Esophagus squamous epithelium (tissue), 5 donors: ENCODE data around the gene MICAL2. TPM values are rescaled to one million over a fixed set of nuclear protein-coding genes. Genes with fewer than 3 reads are reported as not detected.

Experiments
- DNase-seq: peaks from one replicate; lab custom pipeline; 2025; lab: John Stamatoyannopoulos, UW
- H3K27ac ChIP-seq, 4 donors: fragments of 200-600 bp; sonication (generic); one replicate each; pipeline ENCODE4 v1.5.1; 2016 to 2019; ENCODE audit warnings: mild to moderate bottlenecking in 1 of 4
- H3K27me3 ChIP-seq, 4 donors: fragments of 200-600 bp; sonication (generic); 1 replicate in 3 of 4; 2 replicates in 1 of 4; pipeline versions ENCODE4 v1.5.1 to v1.6.0; 2017 to 2021; ENCODE audit warnings: antibody characterized with exemption in 1 of 4
- H3K36me3 ChIP-seq, 3 donors: fragments of 200-600 bp; sonication (generic); one replicate each; pipeline ENCODE4 v1.5.1; 2016 to 2019
- H3K4me1 ChIP-seq, 3 donors: fragments of 200-600 bp; sonication (generic); one replicate each; pipeline ENCODE4 v1.5.1; 2017 to 2019
- H3K4me3 ChIP-seq, 4 donors: fragments of 200-600 bp; sonication (generic); 1 replicate in 3 of 4; 2 replicates in 1 of 4; pipeline ENCODE4 v1.5.1; 2016 to 2019; ENCODE audit warnings: mild to moderate bottlenecking in 2 of 4, moderate library complexity in 1 of 4
- H3K9me3 ChIP-seq, 3 donors: fragments of 200-600 bp; sonication (generic); one replicate each; pipeline ENCODE4 v1.5.1; 2016 to 2019
- POLR2A ChIP-seq, 4 donors: fragments of 450-650 bp; IDR thresholded peaks; one replicate each; pipeline ENCODE4 v1.6.1; 2017; ENCODE audit warnings: antibody characterized with exemption in 4 of 4, mild to moderate bottlenecking in 4 of 4, moderate library complexity in 3 of 4
- WGBS, 2 donors: methylation state at CpG; one replicate each; pipeline ENCODE4 v1.1.5; 2018; 5-methylcytosine and 5-hydroxymethylcytosine counted together
- intact Hi-C: fragments of 100-400 bp; cut with DNase I; formaldehyde crosslinking; loops from one replicate; pipeline ENCODE4 v1.15.0; 2022
- total RNA-seq, 4 donors: library from RNA; depleted of rRNA; stranded (reverse); fragments of >200 nt; gene quantifications; one replicate each; pipeline ENCODE4 v1.1.0, GENCODE V29; 2016
- TF ChIP-seq, protein P1 (sequence below), 6 experiments: fragments of 450-650 bp in 4 of 6; fragments of 200-600 bp in 2 of 6; sonication (generic) in 2 of 6; IDR thresholded peaks; one replicate each; pipeline ENCODE4 v1.5.1; 2016 to 2019; ENCODE audit warnings: antibody characterized with exemption in 6 of 6, mild to moderate bottlenecking in 4 of 6, moderate library complexity in 4 of 6
- donor health status: DM: yes; HTN: yes; CAD: no.

Gene MICAL2
- total RNA-seq, 4 donors from 2014 or later = 10.1 to 49.0 (median 19.8) TPM

DNA sequence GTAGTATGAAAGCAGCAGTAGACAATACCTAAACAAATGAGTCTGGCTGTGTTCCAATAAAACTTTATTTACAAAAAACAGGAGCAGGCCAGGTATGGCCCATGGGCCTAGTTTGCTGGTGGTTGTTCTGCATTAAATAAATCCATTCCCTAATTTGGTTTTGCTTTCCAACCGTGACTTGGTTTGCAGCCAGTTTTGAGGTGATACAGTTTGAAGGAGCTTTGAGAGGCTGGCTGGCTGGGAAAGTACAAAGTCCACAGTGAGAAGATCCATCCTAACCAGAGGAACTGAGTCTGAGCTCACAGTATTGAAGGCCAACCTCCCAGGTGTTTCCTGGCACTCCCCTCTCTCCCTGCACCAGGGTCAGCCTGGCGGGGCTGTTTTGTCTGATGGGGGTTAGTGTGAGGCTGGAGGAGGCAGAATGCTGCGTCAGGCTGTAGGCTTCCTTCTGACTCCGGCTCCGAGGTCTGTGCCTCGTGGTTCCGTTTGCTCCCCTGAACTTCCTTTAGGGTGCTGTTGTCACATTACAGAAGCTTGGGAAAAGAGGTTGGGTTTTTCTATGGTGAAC, 129.5 kb downstream of the MICAL2 start:
- intact Hi-C loops = loop anchor here (5.0 kb wide), 1 partner anchor 193 kb away; no protein-coding TSS in a partner anchor
- 67 to 78% methylated on average over 2 to 7 of the region's 7 CpGs for WGBS, 2 donors
- Histone ChIP-seq H3K27ac (peak overlapping the region in 2 of 4 donors; percentile 6 to 26), H3K4me1 (peaks cover 0 to 34% (median 0%) of the 10 kb centered on the region in 3 donors), H3K27me3 (no peaks in the 10 kb centered on the region), H3K36me3 (peaks cover 0 to 25% (median 0%) of the 10 kb centered on the region in 3 donors), H3K9me3 (no peaks in the 10 kb centered on the region), H3K4me3 (no peak overlapping the region)
- no peak for TF ChIP-seq POLR2A (IDR thresholded peaks at IDR 0.05)
- TF ChIP-seq, protein P1, sequence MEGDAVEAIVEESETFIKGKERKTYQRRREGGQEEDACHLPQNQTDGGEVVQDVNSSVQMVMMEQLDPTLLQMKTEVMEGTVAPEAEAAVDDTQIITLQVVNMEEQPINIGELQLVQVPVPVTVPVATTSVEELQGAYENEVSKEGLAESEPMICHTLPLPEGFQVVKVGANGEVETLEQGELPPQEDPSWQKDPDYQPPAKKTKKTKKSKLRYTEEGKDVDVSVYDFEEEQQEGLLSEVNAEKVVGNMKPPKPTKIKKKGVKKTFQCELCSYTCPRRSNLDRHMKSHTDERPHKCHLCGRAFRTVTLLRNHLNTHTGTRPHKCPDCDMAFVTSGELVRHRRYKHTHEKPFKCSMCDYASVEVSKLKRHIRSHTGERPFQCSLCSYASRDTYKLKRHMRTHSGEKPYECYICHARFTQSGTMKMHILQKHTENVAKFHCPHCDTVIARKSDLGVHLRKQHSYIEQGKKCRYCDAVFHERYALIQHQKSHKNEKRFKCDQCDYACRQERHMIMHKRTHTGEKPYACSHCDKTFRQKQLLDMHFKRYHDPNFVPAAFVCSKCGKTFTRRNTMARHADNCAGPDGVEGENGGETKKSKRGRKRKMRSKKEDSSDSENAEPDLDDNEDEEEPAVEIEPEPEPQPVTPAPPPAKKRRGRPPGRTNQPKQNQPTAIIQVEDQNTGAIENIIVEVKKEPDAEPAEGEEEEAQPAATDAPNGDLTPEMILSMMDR (IDR thresholded peaks at IDR 0.05) = no peak
- no peak for DNase-seq

DNA sequence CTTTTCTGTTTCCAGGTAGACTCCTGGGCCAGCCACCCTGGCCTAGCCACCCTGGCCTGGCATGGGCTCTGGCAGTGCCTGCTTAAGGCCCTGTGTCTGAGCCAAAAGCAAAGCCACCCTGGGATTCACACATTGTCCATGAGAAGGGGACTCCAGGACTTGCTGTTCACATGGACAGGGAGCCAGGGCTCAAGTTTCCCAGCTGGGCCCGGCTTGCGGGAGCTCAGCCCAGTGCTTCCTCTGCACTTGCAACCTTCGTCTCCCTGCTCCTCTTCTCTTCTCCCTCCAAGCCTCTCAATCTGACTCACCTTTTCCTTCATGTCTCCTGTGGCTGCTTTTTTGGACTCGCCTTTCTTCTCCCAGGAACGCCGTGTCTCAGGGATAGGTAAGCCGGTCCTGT, 130.3 kb downstream of the MICAL2 start:
- no peaks in the 10 kb centered on the region for H3K9me3 ChIP-seq
- peaks cover 0 to 30% (median 0%) of the 10 kb centered on the region in 3 donors for H3K4me1 ChIP-seq
- TF ChIP-seq, protein P1 (IDR thresholded peaks at IDR 0.05) = no peak
- TF ChIP-seq POLR2A (IDR thresholded peaks at IDR 0.05) = no peak
- intact Hi-C loops = no loop called here
- no peak for DNase-seq
- peak overlapping the region in 1 of 4 donors; percentile 6 for H3K27ac ChIP-seq
- H3K36me3 ChIP-seq = peaks cover 0 to 25% (median 0%) of the 10 kb centered on the region in 3 donors
- no peak overlapping the region for H3K4me3 ChIP-seq
- no peaks in the 10 kb centered on the region for H3K27me3 ChIP-seq
- WGBS, 2 donors = 89 to 90% methylated on average over 5 to 7 of the region's 7 CpGs

DNA sequence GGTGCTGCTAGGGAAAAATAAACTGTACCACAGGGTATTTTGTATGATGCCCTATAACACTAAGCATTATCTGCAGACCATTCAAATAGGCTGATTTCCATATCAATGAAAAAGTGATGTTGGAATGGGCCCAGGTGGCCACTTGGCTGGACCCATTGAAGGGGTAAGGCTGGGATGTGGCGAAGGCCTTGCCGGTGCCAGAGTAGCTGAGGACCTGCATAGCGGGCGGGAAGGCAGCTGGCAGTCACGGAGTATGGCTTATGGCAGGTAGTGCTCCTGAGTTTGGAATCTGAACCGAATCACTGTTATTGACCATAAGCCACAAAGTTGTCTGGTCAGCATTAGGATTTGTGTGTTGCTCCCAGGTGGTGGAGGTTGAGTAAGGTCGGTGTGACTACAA, 131.0 kb downstream of the MICAL2 start:
- Histone ChIP-seq H3K9me3 (no peaks in the 10 kb centered on the region), H3K36me3 (peaks cover 0 to 25% (median 0%) of the 10 kb centered on the region in 3 donors), H3K27ac (no peak overlapping the region), H3K27me3 (no peaks in the 10 kb centered on the region), H3K4me1 (peaks cover 0 to 23% (median 0%) of the 10 kb centered on the region in 3 donors), H3K4me3 (no peak overlapping the region)
- DNase-seq = no peak
- 88 to 90% methylated on average over 7 of the region's 7 CpGs for whole genome bisulfite sequencing, 2 donors
- no peak for TF ChIP-seq POLR2A (IDR thresholded peaks at IDR 0.05)
- TF ChIP-seq, protein P1 (IDR thresholded peaks at IDR 0.05) = no peak
- intact Hi-C loops = no loop called here

DNA sequence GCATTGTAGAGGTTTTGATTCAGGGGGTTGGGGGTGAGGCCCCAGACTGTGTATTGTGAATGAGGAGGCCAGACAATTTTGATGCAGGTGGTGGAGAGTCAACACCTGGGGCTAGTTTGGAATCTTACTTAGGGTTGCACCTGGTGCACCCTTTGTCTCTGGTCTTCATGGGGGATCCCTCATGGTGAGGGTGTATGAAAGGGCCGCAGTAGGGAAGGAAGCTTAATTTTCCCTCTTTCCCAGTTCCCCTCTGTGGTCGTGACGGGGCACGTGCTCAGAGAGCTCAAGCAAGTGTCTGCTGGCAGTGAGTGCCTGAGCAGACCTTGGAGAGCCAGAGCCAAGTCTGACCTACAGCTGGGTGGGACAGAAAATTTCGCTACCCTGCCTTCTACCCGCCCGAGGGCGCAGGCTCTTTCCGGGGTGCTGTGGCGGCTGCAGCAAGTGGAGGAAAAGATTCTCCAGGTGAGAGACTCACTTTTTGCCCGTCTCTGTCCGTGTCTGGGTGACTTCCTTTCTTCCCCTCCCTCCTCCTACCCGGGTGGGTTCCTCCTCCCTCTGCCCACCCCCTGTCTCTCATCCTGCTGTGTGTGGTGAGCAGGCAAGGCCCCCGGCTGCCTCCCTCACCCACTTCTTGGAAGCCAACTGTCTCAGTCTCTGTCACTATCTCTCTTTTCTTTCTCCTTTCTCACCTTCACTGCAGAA, 131.7 kb downstream of the MICAL2 start:
- Histone ChIP-seq H3K27ac (peak overlapping the region in 2 of 4 donors; percentile 23 to 47), H3K36me3 (peaks cover 0 to 25% (median 0%) of the 10 kb centered on the region in 3 donors), H3K4me1 (peaks cover 0 to 26% (median 0%) of the 10 kb centered on the region in 3 donors), H3K9me3 (no peaks in the 10 kb centered on the region), H3K27me3 (no peaks in the 10 kb centered on the region), H3K4me3 (no peak overlapping the region)
- DNase-seq = no peak
- intact Hi-C loops = no loop called here
- WGBS, 2 donors = 45 to 69% methylated on average over 6 to 11 of the region's 14 CpGs
- TF ChIP-seq, protein P1 (IDR thresholded peaks at IDR 0.05) = no peak
- no peak for TF ChIP-seq POLR2A (IDR thresholded peaks at IDR 0.05)

DNA sequence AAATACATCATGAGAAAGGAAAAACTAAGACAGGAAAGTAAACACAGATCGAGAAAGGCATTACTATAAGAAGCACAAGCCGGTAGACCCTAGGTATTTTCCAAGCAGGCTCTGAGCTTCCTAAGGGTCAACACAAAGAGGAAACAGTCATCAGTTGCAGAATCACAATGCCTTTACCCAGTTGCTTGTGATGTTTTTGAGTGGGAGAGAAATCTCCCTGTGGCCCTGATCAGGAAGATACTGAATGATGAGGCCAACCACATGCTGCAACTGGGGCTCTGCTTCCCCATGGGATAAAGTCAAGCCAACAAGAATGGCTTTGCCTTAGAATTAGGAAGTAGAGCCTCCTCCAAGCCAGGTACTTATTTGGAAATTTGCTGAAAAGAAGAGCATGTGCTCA, 132.6 kb downstream of the MICAL2 start:
- Histone ChIP-seq H3K27ac (peak overlapping the region in 2 of 4 donors; percentile 42 to 47), H3K4me3 (no peak overlapping the region), H3K4me1 (peaks cover 0 to 34% (median 7%) of the 10 kb centered on the region in 3 donors), H3K36me3 (peaks cover 0 to 25% (median 0%) of the 10 kb centered on the region in 3 donors), H3K9me3 (no peaks in the 10 kb centered on the region), H3K27me3 (no peaks in the 10 kb centered on the region)
- no peak for TF ChIP-seq POLR2A (IDR thresholded peaks at IDR 0.05)
- TF ChIP-seq, protein P1 (IDR thresholded peaks at IDR 0.05) = no peak
- 68 to 84% methylated on average over 2 of the region's 2 CpGs for WGBS, 2 donors
- intact Hi-C loops = no loop called here
- no peak for DNase-seq
